WTC11 (cell line): ENCODE data around the gene MAP4.

Experiments
- ETV6 ChIP-seq: sonication (generic); formaldehyde crosslinking; IDR thresholded peaks from 2 replicates; pipeline ENCODE4 v1.8.1; 2022; ENCODE audit warnings: mild to moderate bottlenecking, missing genetic modification reagents
- FOXJ3 ChIP-seq: sonication (generic); formaldehyde crosslinking; IDR thresholded peaks from 2 replicates; pipeline ENCODE4 v1.9.0; 2021; ENCODE audit warnings: missing genetic modification reagents, mild to moderate bottlenecking, borderline replicate concordance
- GABPB1 ChIP-seq: sonication (generic); formaldehyde crosslinking; IDR thresholded peaks from 2 replicates; pipeline ENCODE4 v1.8.1; 2023; ENCODE audit warnings: mild to moderate bottlenecking, missing genetic modification reagents
- NFE2L1 ChIP-seq: sonication (generic); formaldehyde crosslinking; IDR thresholded peaks from 2 replicates; pipeline ENCODE4 v1.8.1; 2023; ENCODE audit warnings: missing genetic modification reagents
- RELA ChIP-seq: sonication (generic); formaldehyde crosslinking; IDR thresholded peaks from 2 replicates; pipeline ENCODE4 v1.8.1; 2022; ENCODE audit warnings: missing genetic modification reagents, mild to moderate bottlenecking, borderline replicate concordance
- SMAD4 ChIP-seq: sonication (generic); formaldehyde crosslinking; IDR thresholded peaks from 2 replicates; pipeline ENCODE4 v1.8.0; 2022; ENCODE audit warnings: mild to moderate bottlenecking, missing genetic modification reagents
- ZNF232 ChIP-seq: sonication (generic); formaldehyde crosslinking; IDR thresholded peaks from 2 replicates; pipeline ENCODE4 v1.8.0; 2022; ENCODE audit warnings: mild to moderate bottlenecking, missing genetic modification reagents
- ZNF671 ChIP-seq: fragments of 250-450 bp; sonication (Bioruptor Pico); IDR thresholded peaks from 2 replicates; pipeline ENCODE4 v1.8.0; 2021; ENCODE audit warnings: mild to moderate bottlenecking
- TF ChIP-seq, protein P1 (sequence below): fragments of 200-600 bp; IDR thresholded peaks from 2 replicates; pipeline ENCODE4 v1.8.0; 2022; ENCODE audit warnings: antibody characterized with exemption
- TF ChIP-seq, protein P2 (sequence below): sonication (generic); formaldehyde crosslinking; IDR thresholded peaks from 2 replicates; pipeline ENCODE4 v1.8.0; 2023; ENCODE audit warnings: missing genetic modification reagents, mild to moderate bottlenecking, borderline replicate concordance
- TF ChIP-seq, protein P3 (sequence below): sonication (generic); formaldehyde crosslinking; IDR thresholded peaks from 2 replicates; pipeline ENCODE4 v1.8.0; 2022; ENCODE audit warnings: mild to moderate bottlenecking, missing genetic modification reagents
- TF ChIP-seq, protein P4 (sequence below): sonication (generic); formaldehyde crosslinking; IDR thresholded peaks from 2 replicates; pipeline ENCODE4 v1.8.0; 2022; ENCODE audit warnings: missing genetic modification reagents

DNA sequence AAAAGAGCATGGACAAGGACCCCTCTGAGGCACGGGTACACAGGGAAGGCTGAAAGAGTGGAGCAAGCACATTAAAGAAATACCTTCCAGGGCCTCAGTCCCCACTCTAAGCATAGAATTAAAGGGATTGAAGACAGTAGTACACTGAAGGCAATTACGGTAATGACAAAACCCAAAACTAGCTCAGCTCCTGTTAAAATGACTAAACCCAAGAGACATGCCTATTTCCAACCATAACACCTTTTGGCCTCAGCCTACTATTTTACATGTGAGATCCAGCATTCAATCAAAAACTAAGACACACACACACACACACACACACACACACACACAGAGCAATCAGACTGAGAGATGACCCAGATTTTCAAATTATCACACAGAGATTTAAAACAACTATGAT, 19.8 kb downstream of the MAP4 start:
- TF ChIP-seq NFE2L1 (CRISPR knock-in tag) (no peak), RELA (no peak), GABPB1 (no peak), ZNF671 (CRISPR knock-in tag) (no peak), ZNF232 (no peak), FOXJ3 (CRISPR knock-in tag) (no peak), ETV6 (CRISPR knock-in tag) (no peak), SMAD4 (CRISPR knock-in tag) (no peak)
- TF ChIP-seq, protein P1, sequence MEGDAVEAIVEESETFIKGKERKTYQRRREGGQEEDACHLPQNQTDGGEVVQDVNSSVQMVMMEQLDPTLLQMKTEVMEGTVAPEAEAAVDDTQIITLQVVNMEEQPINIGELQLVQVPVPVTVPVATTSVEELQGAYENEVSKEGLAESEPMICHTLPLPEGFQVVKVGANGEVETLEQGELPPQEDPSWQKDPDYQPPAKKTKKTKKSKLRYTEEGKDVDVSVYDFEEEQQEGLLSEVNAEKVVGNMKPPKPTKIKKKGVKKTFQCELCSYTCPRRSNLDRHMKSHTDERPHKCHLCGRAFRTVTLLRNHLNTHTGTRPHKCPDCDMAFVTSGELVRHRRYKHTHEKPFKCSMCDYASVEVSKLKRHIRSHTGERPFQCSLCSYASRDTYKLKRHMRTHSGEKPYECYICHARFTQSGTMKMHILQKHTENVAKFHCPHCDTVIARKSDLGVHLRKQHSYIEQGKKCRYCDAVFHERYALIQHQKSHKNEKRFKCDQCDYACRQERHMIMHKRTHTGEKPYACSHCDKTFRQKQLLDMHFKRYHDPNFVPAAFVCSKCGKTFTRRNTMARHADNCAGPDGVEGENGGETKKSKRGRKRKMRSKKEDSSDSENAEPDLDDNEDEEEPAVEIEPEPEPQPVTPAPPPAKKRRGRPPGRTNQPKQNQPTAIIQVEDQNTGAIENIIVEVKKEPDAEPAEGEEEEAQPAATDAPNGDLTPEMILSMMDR: no peak
- TF ChIP-seq, protein P2, sequence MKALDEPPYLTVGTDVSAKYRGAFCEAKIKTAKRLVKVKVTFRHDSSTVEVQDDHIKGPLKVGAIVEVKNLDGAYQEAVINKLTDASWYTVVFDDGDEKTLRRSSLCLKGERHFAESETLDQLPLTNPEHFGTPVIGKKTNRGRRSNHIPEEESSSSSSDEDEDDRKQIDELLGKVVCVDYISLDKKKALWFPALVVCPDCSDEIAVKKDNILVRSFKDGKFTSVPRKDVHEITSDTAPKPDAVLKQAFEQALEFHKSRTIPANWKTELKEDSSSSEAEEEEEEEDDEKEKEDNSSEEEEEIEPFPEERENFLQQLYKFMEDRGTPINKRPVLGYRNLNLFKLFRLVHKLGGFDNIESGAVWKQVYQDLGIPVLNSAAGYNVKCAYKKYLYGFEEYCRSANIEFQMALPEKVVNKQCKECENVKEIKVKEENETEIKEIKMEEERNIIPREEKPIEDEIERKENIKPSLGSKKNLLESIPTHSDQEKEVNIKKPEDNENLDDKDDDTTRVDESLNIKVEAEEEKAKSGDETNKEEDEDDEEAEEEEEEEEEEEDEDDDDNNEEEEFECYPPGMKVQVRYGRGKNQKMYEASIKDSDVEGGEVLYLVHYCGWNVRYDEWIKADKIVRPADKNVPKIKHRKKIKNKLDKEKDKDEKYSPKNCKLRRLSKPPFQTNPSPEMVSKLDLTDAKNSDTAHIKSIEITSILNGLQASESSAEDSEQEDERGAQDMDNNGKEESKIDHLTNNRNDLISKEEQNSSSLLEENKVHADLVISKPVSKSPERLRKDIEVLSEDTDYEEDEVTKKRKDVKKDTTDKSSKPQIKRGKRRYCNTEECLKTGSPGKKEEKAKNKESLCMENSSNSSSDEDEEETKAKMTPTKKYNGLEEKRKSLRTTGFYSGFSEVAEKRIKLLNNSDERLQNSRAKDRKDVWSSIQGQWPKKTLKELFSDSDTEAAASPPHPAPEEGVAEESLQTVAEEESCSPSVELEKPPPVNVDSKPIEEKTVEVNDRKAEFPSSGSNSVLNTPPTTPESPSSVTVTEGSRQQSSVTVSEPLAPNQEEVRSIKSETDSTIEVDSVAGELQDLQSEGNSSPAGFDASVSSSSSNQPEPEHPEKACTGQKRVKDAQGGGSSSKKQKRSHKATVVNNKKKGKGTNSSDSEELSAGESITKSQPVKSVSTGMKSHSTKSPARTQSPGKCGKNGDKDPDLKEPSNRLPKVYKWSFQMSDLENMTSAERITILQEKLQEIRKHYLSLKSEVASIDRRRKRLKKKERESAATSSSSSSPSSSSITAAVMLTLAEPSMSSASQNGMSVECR (CRISPR knock-in tag): no peak
- TF ChIP-seq, protein P3, sequence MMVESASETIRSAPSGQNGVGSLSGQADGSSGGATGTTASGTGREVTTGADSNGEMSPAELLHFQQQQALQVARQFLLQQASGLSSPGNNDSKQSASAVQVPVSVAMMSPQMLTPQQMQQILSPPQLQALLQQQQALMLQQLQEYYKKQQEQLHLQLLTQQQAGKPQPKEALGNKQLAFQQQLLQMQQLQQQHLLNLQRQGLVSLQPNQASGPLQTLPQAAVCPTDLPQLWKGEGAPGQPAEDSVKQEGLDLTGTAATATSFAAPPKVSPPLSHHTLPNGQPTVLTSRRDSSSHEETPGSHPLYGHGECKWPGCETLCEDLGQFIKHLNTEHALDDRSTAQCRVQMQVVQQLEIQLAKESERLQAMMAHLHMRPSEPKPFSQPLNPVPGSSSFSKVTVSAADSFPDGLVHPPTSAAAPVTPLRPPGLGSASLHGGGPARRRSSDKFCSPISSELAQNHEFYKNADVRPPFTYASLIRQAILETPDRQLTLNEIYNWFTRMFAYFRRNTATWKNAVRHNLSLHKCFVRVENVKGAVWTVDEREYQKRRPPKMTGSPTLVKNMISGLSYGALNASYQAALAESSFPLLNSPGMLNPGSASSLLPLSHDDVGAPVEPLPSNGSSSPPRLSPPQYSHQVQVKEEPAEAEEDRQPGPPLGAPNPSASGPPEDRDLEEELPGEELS (CRISPR knock-in tag): no peak
- TF ChIP-seq, protein P4, sequence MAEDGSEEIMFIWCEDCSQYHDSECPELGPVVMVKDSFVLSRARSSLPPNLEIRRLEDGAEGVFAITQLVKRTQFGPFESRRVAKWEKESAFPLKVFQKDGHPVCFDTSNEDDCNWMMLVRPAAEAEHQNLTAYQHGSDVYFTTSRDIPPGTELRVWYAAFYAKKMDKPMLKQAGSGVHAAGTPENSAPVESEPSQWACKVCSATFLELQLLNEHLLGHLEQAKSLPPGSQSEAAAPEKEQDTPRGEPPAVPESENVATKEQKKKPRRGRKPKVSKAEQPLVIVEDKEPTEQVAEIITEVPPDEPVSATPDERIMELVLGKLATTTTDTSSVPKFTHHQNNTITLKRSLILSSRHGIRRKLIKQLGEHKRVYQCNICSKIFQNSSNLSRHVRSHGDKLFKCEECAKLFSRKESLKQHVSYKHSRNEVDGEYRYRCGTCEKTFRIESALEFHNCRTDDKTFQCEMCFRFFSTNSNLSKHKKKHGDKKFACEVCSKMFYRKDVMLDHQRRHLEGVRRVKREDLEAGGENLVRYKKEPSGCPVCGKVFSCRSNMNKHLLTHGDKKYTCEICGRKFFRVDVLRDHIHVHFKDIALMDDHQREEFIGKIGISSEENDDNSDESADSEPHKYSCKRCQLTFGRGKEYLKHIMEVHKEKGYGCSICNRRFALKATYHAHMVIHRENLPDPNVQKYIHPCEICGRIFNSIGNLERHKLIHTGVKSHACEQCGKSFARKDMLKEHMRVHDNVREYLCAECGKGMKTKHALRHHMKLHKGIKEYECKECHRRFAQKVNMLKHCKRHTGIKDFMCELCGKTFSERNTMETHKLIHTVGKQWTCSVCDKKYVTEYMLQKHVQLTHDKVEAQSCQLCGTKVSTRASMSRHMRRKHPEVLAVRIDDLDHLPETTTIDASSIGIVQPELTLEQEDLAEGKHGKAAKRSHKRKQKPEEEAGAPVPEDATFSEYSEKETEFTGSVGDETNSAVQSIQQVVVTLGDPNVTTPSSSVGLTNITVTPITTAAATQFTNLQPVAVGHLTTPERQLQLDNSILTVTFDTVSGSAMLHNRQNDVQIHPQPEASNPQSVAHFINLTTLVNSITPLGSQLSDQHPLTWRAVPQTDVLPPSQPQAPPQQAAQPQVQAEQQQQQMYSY: no peak
